Kidney epithelial cell (primary cell): ENCODE data around the gene ADPRHL1. TPM values are rescaled to one million over a fixed set of nuclear protein-coding genes. Genes with fewer than 3 reads are reported as not detected.

ENCODE experiments used
- DNase-seq: peaks from one replicate; pipeline ENCODE4 v3.0.0-alpha.2; 2010; ENCODE audit warnings: low read depth
- H3K27me3 ChIP-seq: 2 replicates; pipeline ENCODE4 v1.6.0; 2011; ENCODE audit warnings: low read length; ENCODE audit not compliant: control insufficient read depth, insufficient read depth
- H3K36me3 ChIP-seq: 2 replicates; pipeline ENCODE4 v1.5.1; 2011; ENCODE audit warnings: low read length; ENCODE audit not compliant: control insufficient read depth, insufficient read depth
- H3K4me3 ChIP-seq: 2 replicates; pipeline ENCODE4 v1.5.1; 2011; ENCODE audit warnings: low read depth, mild to moderate bottlenecking, control low read depth, low read length
- CTCF ChIP-seq: IDR thresholded peaks from 2 replicates; pipeline ENCODE4 v1.5.1; 2011; ENCODE audit warnings: mild to moderate bottlenecking, moderate library complexity, low read length, control low read depth, inconsistent platforms; ENCODE audit not compliant: insufficient read depth, poor library complexity, severe bottlenecking
- total RNA-seq: library from RNA; depleted of rRNA; stranded (reverse); fragments of >200 nt; gene quantifications from 2 replicates; pipeline ENCODE4 v1.2.3, GENCODE V29; 2015

The ADPRHL1 gene
- total RNA-seq, 1 donor from 2014 or later, result 0.84 TPM

- Histone ChIP-seq H3K36me3 (no peaks in the 10 kb centered on the region), H3K27me3 (no peaks in the 10 kb centered on the region), H3K4me3 (no peak overlapping the region)
- TF ChIP-seq CTCF, result no peak
- no peak for DNase-seq
Measured at GRCh38 chr13:113446488-113446854, 6.8 kb downstream of the ADPRHL1 start.

- DNase-seq, result no peak
- H3K4me3 ChIP-seq, result no peak overlapping the region
- TF ChIP-seq CTCF, result no peak
- no peaks in the 10 kb centered on the region for H3K36me3 ChIP-seq
- H3K27me3 ChIP-seq, result no peaks in the 10 kb centered on the region
Measured at GRCh38 chr13:113445791-113446487, 7.3 kb downstream of the ADPRHL1 start.

- no peaks in the 10 kb centered on the region for H3K27me3 ChIP-seq
- H3K36me3 ChIP-seq, result no peaks in the 10 kb centered on the region
Measured at GRCh38 chr13:113443991-113444390, 9.3 kb downstream of the ADPRHL1 start.

GRCh38 chr13:113442985-113443362, 10.3 kb downstream of the ADPRHL1 start:
- H3K4me3 ChIP-seq, result no peak overlapping the region
- DNase-seq, result no peak
- no peak for TF ChIP-seq CTCF

More at GRCh38 chr13:113443991-113444390, 9.3 kb downstream of the ADPRHL1 start:
- H3K4me3 ChIP-seq, result no peak overlapping the region
- no peak for DNase-seq
- TF ChIP-seq CTCF, result no peak

GRCh38 chr13:113442354-113442984, 10.8 kb downstream of the ADPRHL1 start:
- no peak for TF ChIP-seq CTCF
- DNase-seq, result no peak
- H3K4me3 ChIP-seq, result no peak overlapping the region
- H3K36me3 ChIP-seq, result no peaks in the 10 kb centered on the region
- H3K27me3 ChIP-seq, result no peaks in the 10 kb centered on the region

More at GRCh38 chr13:113442985-113443362, 10.3 kb downstream of the ADPRHL1 start:
- H3K36me3 ChIP-seq, result no peaks in the 10 kb centered on the region
- no peaks in the 10 kb centered on the region for H3K27me3 ChIP-seq

GRCh38 chr13:113441661-113442060, 11.6 kb downstream of the ADPRHL1 start:
- DNase-seq, result no peak
- no peak for TF ChIP-seq CTCF
- Histone ChIP-seq H3K36me3 (no peaks in the 10 kb centered on the region), H3K27me3 (no peaks in the 10 kb centered on the region), H3K4me3 (no peak overlapping the region)
